ENCODE data around the gene MALT1.

- TF ChIP-seq CTCF (IDR thresholded peaks at IDR 0.05) (no peak), POLR2A (IDR thresholded peaks at IDR 0.05) (no peak)
These were observed 114.0 kb downstream of the MALT1 start for GRCh38 chr18:58785171-58785805.
